HFFc6 (cell line): Measurements from ENCODE around the gene GYPC. TPM values are rescaled to one million over a fixed set of nuclear protein-coding genes. Genes with fewer than 3 reads are reported as not detected.

Source experiments
- DNase-seq: peaks from one replicate; pipeline ENCODE4 v3.0.0-alpha.2; 2018
- H3K27ac Mint-ChIP-seq: 2 replicates; pipeline ENCODE4 v1.8.0; 2020; ENCODE audit warnings: mild to moderate bottlenecking, mixed read lengths
- H3K27me3 Mint-ChIP-seq: 2 replicates; pipeline ENCODE4 v1.8.0; 2021; ENCODE audit warnings: mild to moderate bottlenecking, moderate library complexity, mixed read lengths; ENCODE audit not compliant: insufficient read depth
- H3K36me3 Mint-ChIP-seq: 2 replicates; pipeline ENCODE4 v1.8.0; 2021; ENCODE audit warnings: low read depth, mixed read lengths
- H3K4me1 Mint-ChIP-seq: 2 replicates; pipeline ENCODE4 v1.8.0; 2020; ENCODE audit warnings: low read depth, mixed read lengths
- H3K4me3 Mint-ChIP-seq: 2 replicates; pipeline ENCODE4 v1.8.0; 2020; ENCODE audit warnings: mild to moderate bottlenecking, moderate library complexity, mixed read lengths
- H3K9me3 Mint-ChIP-seq: 2 replicates; pipeline ENCODE4 v1.8.0; 2020; ENCODE audit warnings: mild to moderate bottlenecking, mixed read lengths
- CTCF ChIP-seq: fragments of 200-600 bp; sonication (generic); IDR thresholded peaks from 2 replicates; pipeline ENCODE4 v1.5.0; 2021; ENCODE audit warnings: antibody characterized with exemption, mild to moderate bottlenecking
- total RNA-seq, 6 experiments: library from RNA; stranded (reverse); fragmentation: NEBNext Ultra II Directional; extraction: Animal tissue kit (Norgen Biotek cat#: 25700); gene quantifications; 2 replicates in 1 of 6; 3 replicates in 5 of 6; pipeline ENCODE4 v1.2.3, GENCODE V29; 2021

The GYPC gene
- total RNA-seq, 6 experiments from 2014 or later: 19.4 to 29.6 (median 21.3) TPM

GRCh38 chr2:126730655-126731054, 74.7 kb downstream of the GYPC start:
- H3K4me1 Mint-ChIP-seq: no peaks in the 10 kb centered on the region
- no peak for TF ChIP-seq CTCF
- no peaks in the 10 kb centered on the region for H3K36me3 Mint-ChIP-seq
- no peaks in the 10 kb centered on the region for H3K9me3 Mint-ChIP-seq
- DNase-seq: no peak
- H3K27ac Mint-ChIP-seq: no peak overlapping the region
- H3K27me3 Mint-ChIP-seq: peaks cover 7% of the 10 kb centered on the region
- no peak overlapping the region for H3K4me3 Mint-ChIP-seq

- no peaks in the 10 kb centered on the region for H3K4me1 Mint-ChIP-seq
- no peaks in the 10 kb centered on the region for H3K36me3 Mint-ChIP-seq
Measured at GRCh38 chr2:126731353-126731752, 75.4 kb downstream of the GYPC start.

GRCh38 chr2:126732682-126733245, 76.8 kb downstream of the GYPC start:
- Mint-ChIP-seq H3K27ac (no peak overlapping the region), H3K9me3 (no peaks in the 10 kb centered on the region), H3K36me3 (no peaks in the 10 kb centered on the region), H3K27me3 (peaks cover 10% of the 10 kb centered on the region), H3K4me3 (no peak overlapping the region), H3K4me1 (no peaks in the 10 kb centered on the region)
- no peak for DNase-seq
- no peak for TF ChIP-seq CTCF

More at GRCh38 chr2:126731353-126731752, 75.4 kb downstream of the GYPC start:
- Mint-ChIP-seq H3K9me3 (no peaks in the 10 kb centered on the region), H3K27me3 (peaks cover 10% of the 10 kb centered on the region), H3K27ac (no peak overlapping the region), H3K4me3 (no peak overlapping the region)
- no peak for DNase-seq
- no peak for TF ChIP-seq CTCF

- TF ChIP-seq CTCF: no peak
- Mint-ChIP-seq H3K27me3 (peaks cover 10% of the 10 kb centered on the region), H3K9me3 (no peaks in the 10 kb centered on the region), H3K27ac (no peak overlapping the region), H3K36me3 (no peaks in the 10 kb centered on the region), H3K4me1 (no peaks in the 10 kb centered on the region), H3K4me3 (no peak overlapping the region)
- no peak for DNase-seq
Measured at GRCh38 chr2:126733795-126734194, 77.8 kb downstream of the GYPC start.

GRCh38 chr2:126736133-126736874, 80.3 kb downstream of the GYPC start:
- H3K27ac Mint-ChIP-seq: no peak overlapping the region
- no peaks in the 10 kb centered on the region for H3K4me1 Mint-ChIP-seq
- DNase-seq: no peak
- H3K4me3 Mint-ChIP-seq: no peak overlapping the region
- TF ChIP-seq CTCF: no peak
- H3K36me3 Mint-ChIP-seq: no peaks in the 10 kb centered on the region
- peaks cover 8% of the 10 kb centered on the region for H3K27me3 Mint-ChIP-seq
- no peaks in the 10 kb centered on the region for H3K9me3 Mint-ChIP-seq
